Left hindlimb (tissue), 1 donor: Measurements from ENCODE around the gene GOLGA6L2.
"Not testable (repeated sequence)": the region's sequence is repeated elsewhere in the genome, so short reads cannot be mapped to it uniquely, and the experiment has no call there.

Source experiments
- DNase-seq: peaks from one replicate; pipeline ENCODE4 v3.0.0-alpha.2; 2018

The GOLGA6L2 gene

GRCh38 chr15:23422946-23423708 is 23.9 kb downstream of the GOLGA6L2 start:
- DNase-seq: no peak

GRCh38 chr15:23422099-23422945 is 24.7 kb downstream of the GOLGA6L2 start:
- no peak for DNase-seq

GRCh38 chr15:23420806-23421575 is 26.1 kb downstream of the GOLGA6L2 start:
- DNase-seq: no peak

GRCh38 chr15:23416349-23417276 is 30.4 kb downstream of the GOLGA6L2 start:
- DNase-seq: no peak

GRCh38 chr15:23415866-23416265 is 31.2 kb downstream of the GOLGA6L2 start:
- not testable (repeated sequence) for DNase-seq

GRCh38 chr15:23415321-23415865 is 31.6 kb downstream of the GOLGA6L2 start:
- no peak for DNase-seq

GRCh38 chr15:23412881-23413600 is 34.0 kb downstream of the GOLGA6L2 start:
- not testable (repeated sequence) for DNase-seq

- DNase-seq: no peak
Observed at GRCh38 chr15:23411841-23412240, 35.2 kb downstream of the GOLGA6L2 start.

- DNase-seq: no peak
Observed at GRCh38 chr15:23403550-23403949, 43.5 kb downstream of the GOLGA6L2 start.

- DNase-seq: no peak
Observed at GRCh38 chr15:23402544-23402943, 44.5 kb downstream of the GOLGA6L2 start.

- DNase-seq: no peak
Observed at GRCh38 chr15:23402140-23402539, 44.9 kb downstream of the GOLGA6L2 start.

GRCh38 chr15:23401627-23402026 is 45.4 kb downstream of the GOLGA6L2 start:
- no peak for DNase-seq

GRCh38 chr15:23399207-23399606 is 47.8 kb downstream of the GOLGA6L2 start:
- not testable (repeated sequence) for DNase-seq

- not testable (repeated sequence) for DNase-seq
Observed at GRCh38 chr15:23398357-23398756, 48.7 kb downstream of the GOLGA6L2 start.

GRCh38 chr15:23397779-23398178 is 49.3 kb downstream of the GOLGA6L2 start:
- DNase-seq: no peak

- no peak for DNase-seq
Observed at GRCh38 chr15:23395832-23396231, 51.2 kb downstream of the GOLGA6L2 start.

GRCh38 chr15:23395030-23395692 is 51.9 kb downstream of the GOLGA6L2 start:
- DNase-seq: no peak
